SU-DHL-6 (cell line): ENCODE data around the gene ZNF45.

Source experiments
- H2AFZ ChIP-seq: fragments of 200-600 bp; sonication (generic); 2 replicates; pipeline ENCODE4 v1.6.1; 2014; ENCODE audit warnings: low read depth, mild to moderate bottlenecking, moderate library complexity, mixed read lengths, antibody characterized with exemption, low read length; ENCODE audit not compliant: severe bottlenecking
- H3F3A ChIP-seq: fragments of 200-600 bp; shearing (Covaris generic); 2 replicates; pipeline ENCODE4 v1.6.0; 2016; ENCODE audit warnings: antibody characterized with exemption, mild to moderate bottlenecking; ENCODE audit not compliant: insufficient read depth
- H3K27ac ChIP-seq: fragments of 200-600 bp; sonication (generic); 2 replicates; pipeline ENCODE4 v1.5.1; 2016; ENCODE audit warnings: low read depth, mild to moderate bottlenecking, low read length, moderate library complexity, mixed read lengths
- H3K27me3 ChIP-seq: fragments of 200-600 bp; sonication (generic), shearing (Covaris generic); 2 replicates; pipeline ENCODE4 v1.6.0; 2014; ENCODE audit warnings: mild to moderate bottlenecking, low read length
- H3K36me3 ChIP-seq: fragments of 200-600 bp; sonication (generic); 2 replicates; pipeline ENCODE4 v1.6.1; 2014; ENCODE audit warnings: mild to moderate bottlenecking, low read length, mixed read lengths
- H3K4me2 ChIP-seq: fragments of 300-600, 200-600 bp; shearing (Covaris generic), sonication (generic); 2 replicates; pipeline ENCODE4 v1.6.0; 2014; ENCODE audit warnings: low read length, low read depth, mild to moderate bottlenecking; ENCODE audit not compliant: poor library complexity, severe bottlenecking
- H3K4me3 ChIP-seq: fragments of 200-600 bp; sonication (generic); 2 replicates; pipeline ENCODE4 v1.5.1; 2014; ENCODE audit warnings: antibody characterized with exemption, low read length, mild to moderate bottlenecking, mixed read lengths; ENCODE audit not compliant: insufficient read depth, poor library complexity, severe bottlenecking
- H3K79me2 ChIP-seq: fragments of 200-600 bp; sonication (generic); 2 replicates; pipeline ENCODE4 v1.6.1; 2014; ENCODE audit warnings: mild to moderate bottlenecking, low read length, moderate library complexity; ENCODE audit not compliant: insufficient read depth
- H3K9ac ChIP-seq: fragments of 200-600 bp; sonication (generic); 2 replicates; pipeline ENCODE4 v1.7.0; 2014; ENCODE audit warnings: mild to moderate bottlenecking, low read length
- H3K9me2 ChIP-seq: fragments of 200-600 bp; sonication (generic); replicated peaks from 2 replicates; pipeline ENCODE4 v1.6.1; 2014; ENCODE audit warnings: low read length; ENCODE audit not compliant: insufficient read depth
- H3K9me3 ChIP-seq: fragments of 200-600 bp; sonication (generic); 2 replicates; pipeline ENCODE4 v1.6.1; 2014; ENCODE audit warnings: low read length, mixed read lengths; ENCODE audit not compliant: insufficient read depth
- H4K20me1 ChIP-seq: fragments of 200-600 bp; sonication (generic); 2 replicates; pipeline ENCODE4 v1.6.1; 2014; ENCODE audit warnings: low read depth, mild to moderate bottlenecking, antibody characterized with exemption, low read length, moderate library complexity, mixed read lengths
- CTCF ChIP-seq: fragments of 200-600 bp; sonication (generic); IDR thresholded peaks from one replicate; pipeline ENCODE4 v1.5.1; 2017; ENCODE audit warnings: antibody characterized with exemption, mild to moderate bottlenecking, low read length, moderate library complexity; ENCODE audit not compliant: insufficient read depth, poor library complexity, severe bottlenecking
- EZH2phosphoT487 ChIP-seq: fragments of 200-600 bp; sonication (generic), shearing (Covaris generic); conservative IDR thresholded peaks from 2 replicates; pipeline ENCODE4 v1.6.1; 2018; ENCODE audit warnings: mild to moderate bottlenecking, antibody characterized with exemption, low read length, moderate library complexity, mixed read lengths

ZNF45 gene

GRCh38 chr19:43902399-43902798 lies 32.7 kb downstream of the ZNF45 start:
- H3K27ac ChIP-seq: no peak overlapping the region
- H3K36me3 ChIP-seq: no peaks in the 10 kb centered on the region
- H3K9me2 ChIP-seq: no peaks in the 10 kb centered on the region
- no peak overlapping the region for H3K4me3 ChIP-seq
- H3K9ac ChIP-seq: no peak overlapping the region
- H3K9me3 ChIP-seq: no peaks in the 10 kb centered on the region
- no peaks in the 10 kb centered on the region for H3F3A ChIP-seq
- no peaks in the 10 kb centered on the region for H3K79me2 ChIP-seq
- H2AFZ ChIP-seq: no peak overlapping the region
- H3K4me2 ChIP-seq: no peak overlapping the region
- no peaks in the 10 kb centered on the region for H4K20me1 ChIP-seq
- no peak for TF ChIP-seq CTCF
- TF ChIP-seq EZH2phosphoT487: no peak
- no peaks in the 10 kb centered on the region for H3K27me3 ChIP-seq

GRCh38 chr19:43901395-43902390 lies 33.4 kb downstream of the ZNF45 start:
- Histone ChIP-seq H3K27me3 (no peaks in the 10 kb centered on the region), H3K79me2 (no peaks in the 10 kb centered on the region), H4K20me1 (no peaks in the 10 kb centered on the region), H3K27ac (no peak overlapping the region), H3K4me2 (no peak overlapping the region), H3K9me3 (no peaks in the 10 kb centered on the region), H3F3A (no peaks in the 10 kb centered on the region), H3K4me3 (no peak overlapping the region), H3K9me2 (no peaks in the 10 kb centered on the region), H2AFZ (no peak overlapping the region), H3K9ac (no peak overlapping the region), H3K36me3 (no peaks in the 10 kb centered on the region)
- TF ChIP-seq EZH2phosphoT487: no peak

DNA sequence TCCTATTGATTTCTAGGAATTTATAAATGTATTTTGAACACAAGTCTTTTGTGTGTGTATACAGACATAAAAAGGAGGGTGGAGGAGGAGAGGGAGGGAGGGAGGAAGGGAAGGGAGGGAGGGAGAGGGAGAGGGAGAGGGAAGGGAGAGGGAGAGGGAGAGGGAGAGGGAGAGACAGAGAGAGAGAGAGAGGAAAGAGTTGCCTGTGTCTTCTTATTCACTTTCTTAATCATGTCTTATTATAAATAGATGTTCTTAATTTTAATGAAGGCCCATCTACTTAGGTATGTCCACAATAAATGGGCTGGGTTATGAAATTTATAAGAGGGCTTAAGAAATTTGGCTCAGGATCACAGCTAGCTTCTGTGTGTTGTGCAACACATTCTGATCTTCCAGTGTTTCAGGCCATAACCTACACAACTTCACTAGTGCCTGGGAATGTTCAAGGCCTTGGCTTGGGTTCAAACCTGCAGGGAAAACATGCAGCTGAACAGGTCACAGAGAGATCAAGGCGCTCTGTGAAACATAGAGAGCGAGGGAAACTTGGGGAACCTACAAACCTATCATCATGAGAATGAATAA lies 39.3 kb downstream of the ZNF45 start:
- Histone ChIP-seq H3F3A (no peaks in the 10 kb centered on the region), H3K36me3 (peaks cover 2% of the 10 kb centered on the region; the same call in 1 of the 2 replicates), H3K4me2 (no peak overlapping the region), H3K9me2 (no peaks in the 10 kb centered on the region), H3K9me3 (no peaks in the 10 kb centered on the region; the same call in 1 of the 2 replicates), H3K27me3 (no peaks in the 10 kb centered on the region), H3K4me3 (no peak overlapping the region), H3K9ac (no peak overlapping the region), H4K20me1 (no peaks in the 10 kb centered on the region), H2AFZ (no peak overlapping the region), H3K27ac (no peak overlapping the region), H3K79me2 (no peaks in the 10 kb centered on the region)
- TF ChIP-seq CTCF: no peak
- TF ChIP-seq EZH2phosphoT487: no peak
